Cortex of kidney (tissue), 1 donor: ENCODE data around the gene TRIM71.
"Not testable (repeated sequence)": the region's sequence is repeated elsewhere in the genome, so short reads cannot be mapped to it uniquely, and the experiment has no call there.

Experiments
- DNase-seq: peaks from one replicate; lab custom pipeline; 2025; lab: John Stamatoyannopoulos, UW

TRIM71 gene

GRCh38 chr3:32842987-32843386, 25.2 kb downstream of the TRIM71 start:
- DNase-seq = no peak

- no peak for DNase-seq
Measured at GRCh38 chr3:32843510-32844321, 25.9 kb downstream of the TRIM71 start.

GRCh38 chr3:32844322-32844654, 26.5 kb downstream of the TRIM71 start:
- no peak for DNase-seq

GRCh38 chr3:32844914-32845313, 27.1 kb downstream of the TRIM71 start:
- DNase-seq = no peak

GRCh38 chr3:32845546-32845945, 27.7 kb downstream of the TRIM71 start:
- DNase-seq = not testable (repeated sequence)

GRCh38 chr3:32847045-32847444, 29.2 kb downstream of the TRIM71 start:
- not testable (repeated sequence) for DNase-seq

GRCh38 chr3:32847528-32847927, 29.7 kb downstream of the TRIM71 start:
- DNase-seq = no peak

GRCh38 chr3:32848215-32848614, 30.4 kb downstream of the TRIM71 start:
- no peak for DNase-seq

- DNase-seq = no peak
Measured at GRCh38 chr3:32849046-32849445, 31.2 kb downstream of the TRIM71 start.

GRCh38 chr3:32850226-32850625, 32.4 kb downstream of the TRIM71 start:
- DNase-seq = no peak

GRCh38 chr3:32850636-32851035, 32.8 kb downstream of the TRIM71 start:
- DNase-seq = no peak

GRCh38 chr3:32852146-32852545, 34.3 kb downstream of the TRIM71 start:
- no peak for DNase-seq

- no peak for DNase-seq
Measured at GRCh38 chr3:32855350-32855953, 37.7 kb downstream of the TRIM71 start.

GRCh38 chr3:32856355-32856889, 38.6 kb downstream of the TRIM71 start:
- DNase-seq = no peak

GRCh38 chr3:32856901-32857507, 39.2 kb downstream of the TRIM71 start:
- DNase-seq = no peak

- no peak for DNase-seq
Measured at GRCh38 chr3:32857921-32858320, 40.1 kb downstream of the TRIM71 start.

GRCh38 chr3:32859604-32860237, 41.9 kb downstream of the TRIM71 start:
- no peak for DNase-seq

- no peak for DNase-seq
Measured at GRCh38 chr3:32860499-32860898, 42.7 kb downstream of the TRIM71 start.

GRCh38 chr3:32861681-32862080, 43.9 kb downstream of the TRIM71 start:
- no peak for DNase-seq

- DNase-seq = no peak
Measured at GRCh38 chr3:32862247-32862935, 44.6 kb downstream of the TRIM71 start.

GRCh38 chr3:32862936-32863487, 45.2 kb downstream of the TRIM71 start:
- DNase-seq = no peak

- no peak for DNase-seq
Measured at GRCh38 chr3:32865383-32865782, 47.6 kb downstream of the TRIM71 start.
